Gastrocnemius medialis (tissue), 4 donors: ENCODE data around the gene SUOX. TPM values are rescaled to one million over a fixed set of nuclear protein-coding genes. Genes with fewer than 3 reads are reported as not detected.
"Not testable (repeated sequence)": the region's sequence is repeated elsewhere in the genome, so short reads cannot be mapped to it uniquely, and the experiment has no call there.

ENCODE experiments used
- ATAC-seq, 2 donors: fragments of 150-250 bp; one replicate each; pipeline ENCODE4 v1.9.1; 2016
- DNase-seq, 2 donors: peaks; one replicate each; pipeline ENCODE4 v3.0.0-alpha.2; 2019
- H3K27ac ChIP-seq, 4 donors: fragments of 200-600 bp; sonication (generic); 1 replicate in 1 of 4; 2 replicates in 3 of 4; pipeline ENCODE4 v1.5.1; 2016 to 2018; ENCODE audit warnings: mild to moderate bottlenecking in 2 of 4, moderate library complexity in 1 of 4
- H3K27me3 ChIP-seq, 3 donors: fragments of 200-600 bp; sonication (generic) in 2 of 3; 1 replicate in 1 of 3; 2 replicates in 2 of 3; pipeline versions ENCODE4 v1.5.1 to v1.6.0; 2016 to 2019; ENCODE audit warnings: mild to moderate bottlenecking in 1 of 3, moderate library complexity in 1 of 3
- H3K36me3 ChIP-seq, 2 donors: fragments of 200-600 bp; sonication (generic) in 1 of 2; one replicate each; pipeline ENCODE4 v1.5.1; 2017 to 2018
- H3K4me1 ChIP-seq, 2 donors: fragments of 200-600 bp; sonication (generic) in 1 of 2; one replicate each; pipeline ENCODE4 v1.5.1; 2016 to 2017; ENCODE audit warnings: mild to moderate bottlenecking in 2 of 2
- H3K4me3 ChIP-seq, 4 donors: fragments of 200-600 bp; sonication (generic) in 3 of 4; 1 replicate in 1 of 4; 2 replicates in 3 of 4; pipeline ENCODE4 v1.5.1; 2016 to 2019; ENCODE audit warnings: mild to moderate bottlenecking in 2 of 4
- H3K9me3 ChIP-seq, 3 donors: fragments of 200-600 bp; sonication (generic) in 2 of 3; 1 replicate in 1 of 3; 2 replicates in 2 of 3; pipeline ENCODE4 v1.5.1; 2016 to 2019
- CTCF ChIP-seq, 5 experiments: fragments of 450-650 bp in 3 of 5; fragments of 200-600 bp in 2 of 5; sonication (generic) in 2 of 5; IDR thresholded peaks in 4 of 5; conservative IDR thresholded peaks in 1 of 5; 1 replicate in 4 of 5; 2 replicates in 1 of 5; pipeline ENCODE4 v1.5.1; 2016 to 2019; ENCODE audit warnings: antibody characterized with exemption in 5 of 5, mild to moderate bottlenecking in 3 of 5, moderate library complexity in 3 of 5
- POLR2A ChIP-seq, 2 donors: fragments of 450-650 bp; IDR thresholded peaks; one replicate each; pipeline ENCODE4 v1.6.1; 2017; ENCODE audit warnings: antibody characterized with exemption in 2 of 2, mild to moderate bottlenecking in 2 of 2, moderate library complexity in 2 of 2
- in situ Hi-C, 4 donors: fragments of 200-750 bp; cut with MboI; loops; one replicate each; pipeline versions ENCODE4 v1.15.0 to v1.8.0; 2017; ENCODE audit warnings: low sequenced_read_pairs in 4 of 4
- intact Hi-C: fragments of 100-400 bp; cut with DNase I; formaldehyde crosslinking; loops from one replicate; pipeline ENCODE4 v1.15.1; 2023; ENCODE audit warnings: low total_unique reads
- total RNA-seq, 4 donors: library from RNA; depleted of rRNA; stranded (reverse); fragments of >200 nt; gene quantifications; one replicate each; pipeline versions ENCODE4 v1.1.0 to v1.2.3, GENCODE V29; 2016

The SUOX gene
- total RNA-seq, 4 donors from 2014 or later: 10.1 to 28.1 (median 18.9) TPM

DNA sequence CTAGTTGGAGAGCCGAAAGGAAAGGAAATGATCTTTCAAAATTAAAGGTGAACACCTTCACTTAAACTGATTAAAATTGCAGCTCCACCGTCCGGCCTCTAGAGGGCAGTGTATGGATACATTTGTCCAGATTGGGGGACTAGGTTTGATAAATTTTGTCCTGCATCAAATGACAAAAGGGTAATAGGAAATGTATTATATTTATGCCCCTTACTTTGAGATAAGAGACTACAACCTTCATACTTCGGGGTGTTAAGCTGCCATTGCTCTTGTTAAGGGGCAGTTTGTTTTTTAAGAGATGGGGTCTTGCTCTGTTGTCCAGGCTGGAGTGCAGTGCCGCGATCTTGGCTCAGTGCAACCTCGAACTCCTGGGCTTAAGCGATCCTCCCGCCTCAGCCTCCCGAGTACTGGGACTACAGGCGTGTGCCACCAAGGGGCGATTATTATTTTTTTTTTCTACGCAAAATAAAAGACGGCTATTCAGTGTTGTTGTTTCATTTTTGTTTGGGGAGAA is 818 bp upstream of the SUOX start:
- Histone ChIP-seq H3K36me3 (peaks cover 5 to 38% of the 10 kb centered on the region in 2 donors), H3K27ac (peak overlapping the region; percentile 83 to 96 (median 90)), H3K9me3 (no peaks in the 10 kb centered on the region), H3K4me3 (peak overlapping the region; percentile 66 to 83 (median 77)), H3K4me1 (peaks cover 12 to 14% of the 10 kb centered on the region in 2 donors), H3K27me3 (no peaks in the 10 kb centered on the region)
- TF ChIP-seq POLR2A (IDR thresholded peaks at IDR 0.05): no peak
- peak; percentile 72 to 85 (median 74) for TF ChIP-seq CTCF (IDR thresholded peaks at IDR 0.05 in 4 of 5, conservative IDR thresholded peaks at IDR 0.05 in 1 of 5)
- ATAC-seq (peak; percentile 40 to 50), DNase-seq (peak in 1 of 2 donors; percentile 46)
- in situ Hi-C loops: loop anchor here in 1 of 4 donors (5.0 kb wide), 1 partner anchor 46 kb away; the partner anchor contains the start of gene RPS26
- intact Hi-C loops: loop anchor here (1.0 to 5.0 kb wide), 2 partner anchors 45 to 106 kb away; partner anchors contain the start of genes PA2G4 and RPS26

DNA sequence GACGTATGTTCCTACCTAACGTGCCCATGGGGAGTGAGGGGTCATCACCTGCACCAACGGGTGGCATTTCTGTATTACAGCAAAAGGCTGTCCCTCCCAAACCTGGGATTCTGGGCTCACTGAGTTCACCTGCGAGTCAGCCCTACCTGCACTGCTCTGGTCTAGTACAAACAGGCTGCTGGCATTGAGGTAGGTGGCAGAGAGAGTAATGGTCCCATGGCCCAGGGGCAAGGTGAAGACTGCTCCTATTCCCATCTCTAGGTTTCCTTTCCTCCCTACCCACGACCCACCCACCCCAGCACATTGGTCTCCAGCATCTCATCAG is 421 bp downstream of the SUOX start:
- Histone ChIP-seq H3K27me3 (no peaks in the 10 kb centered on the region), H3K27ac (peak overlapping the region; percentile 83 to 96 (median 90)), H3K36me3 (peaks cover 0 to 33% of the 10 kb centered on the region in 2 donors), H3K4me3 (peak overlapping the region; percentile 66 to 83 (median 77)), H3K4me1 (peaks cover 12 to 14% of the 10 kb centered on the region in 2 donors), H3K9me3 (no peaks in the 10 kb centered on the region)
- DNase-seq: no peak
- intact Hi-C loops (loop anchor here (1.0 to 5.0 kb wide), 3 partner anchors 10 to 105 kb away; partner anchors contain the start of genes PA2G4 and RAB5B), in situ Hi-C loops (loop anchor here in 1 of 4 donors (5.0 kb wide), 1 partner anchor 45 kb away; the partner anchor contains the start of gene RPS26)
- peak in 1 of 2 donors; percentile 1 for ATAC-seq
- TF ChIP-seq CTCF (IDR thresholded peaks at IDR 0.05 in 4 of 5, conservative IDR thresholded peaks at IDR 0.05 in 1 of 5): no peak
- TF ChIP-seq POLR2A (IDR thresholded peaks at IDR 0.05): no peak

- DNase-seq, H3K9me3 ChIP-seq, H3K27me3 ChIP-seq, H3K27ac ChIP-seq, H3K4me3 ChIP-seq, ATAC-seq: not testable (repeated sequence)
- in situ Hi-C loops: loop anchor here in 1 of 4 donors (5.0 kb wide), 1 partner anchor 43 kb away; the partner anchor contains the start of gene RPS26
- Histone ChIP-seq H3K36me3 (peaks cover 0 to 14% of the 10 kb centered on the region in 2 donors), H3K4me1 (peaks cover 12 to 14% of the 10 kb centered on the region in 2 donors)
- intact Hi-C loops: loop anchor here (5.0 kb wide), 1 partner anchor 103 kb away; the partner anchor contains the start of gene PA2G4
Observed at GRCh38 chr12:55999522-55999921, 2.4 kb downstream of the SUOX start.

DNA sequence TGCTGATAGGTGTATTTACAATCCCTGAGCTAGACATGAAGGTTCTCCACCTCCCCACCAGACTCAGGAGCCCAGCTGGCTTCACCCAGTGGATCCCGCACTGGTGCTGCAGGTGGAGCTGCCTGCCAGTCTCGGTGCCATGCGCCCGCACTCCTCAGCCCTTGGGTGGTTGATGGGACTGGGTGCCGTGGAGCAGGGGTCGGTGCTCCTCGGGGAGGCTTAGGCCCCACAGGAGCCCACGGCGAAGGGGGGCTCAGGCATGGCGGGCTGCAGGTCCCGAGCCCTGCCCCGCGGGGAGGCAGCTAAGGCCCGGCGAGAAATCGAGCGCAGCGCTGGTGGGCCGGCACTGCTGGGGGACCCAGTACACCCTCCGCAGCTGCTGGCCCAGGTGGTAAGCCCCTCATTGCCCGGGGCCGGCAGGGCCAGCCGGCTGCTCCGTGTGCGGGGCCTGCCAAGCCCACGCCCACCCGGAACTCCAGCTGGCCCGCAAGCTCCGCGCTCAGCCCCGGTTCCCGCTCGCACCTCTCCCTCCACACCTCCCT is 3.0 kb downstream of the SUOX start:
- peak overlapping the region; percentile 61 to 79 (median 66) for H3K27ac ChIP-seq
- ATAC-seq, H3K36me3 ChIP-seq, H3K27me3 ChIP-seq, H3K9me3 ChIP-seq, H3K4me3 ChIP-seq, DNase-seq: not testable (repeated sequence)
- in situ Hi-C loops (loop anchor here in 1 of 4 donors (5.0 kb wide), 1 partner anchor 42 kb away; the partner anchor contains the start of gene RPS26), intact Hi-C loops (loop anchor here (5.0 kb wide), 1 partner anchor 102 kb away; the partner anchor contains the start of gene PA2G4)
- H3K4me1 ChIP-seq: peaks cover 12 to 14% of the 10 kb centered on the region in 2 donors

DNA sequence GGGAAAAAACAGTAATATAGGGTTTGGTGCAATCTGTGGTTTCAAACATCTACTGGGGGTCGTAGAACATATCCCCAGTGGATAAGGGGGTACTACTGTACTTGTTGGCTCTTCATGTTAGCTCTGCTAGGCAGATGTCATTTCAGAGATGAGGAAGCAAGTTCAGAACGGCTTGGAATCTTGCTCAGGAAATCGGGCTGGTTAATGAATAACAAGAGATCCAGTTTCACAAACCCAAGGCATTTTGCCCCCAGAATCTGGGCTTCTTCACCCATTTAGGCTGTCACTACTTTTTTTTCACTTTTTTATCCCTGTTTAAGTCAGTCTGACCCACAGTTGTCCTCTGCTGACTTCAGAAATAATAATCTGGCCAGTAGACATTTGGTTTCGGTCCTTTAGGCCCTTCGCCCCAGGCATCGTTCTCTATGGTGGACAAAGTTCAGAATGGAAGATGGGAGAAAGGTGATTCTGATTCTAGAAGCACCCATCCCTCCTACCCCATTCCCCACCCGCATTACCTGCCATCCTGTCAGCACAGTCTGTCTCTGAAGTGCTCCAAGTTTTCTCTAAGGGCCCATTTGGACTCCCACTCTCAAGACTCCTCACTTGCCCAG is 4.5 kb downstream of the SUOX start:
- intact Hi-C loops: no loop called here
- DNase-seq (no peak), ATAC-seq (no peak)
- peaks cover 0 to 8% of the 10 kb centered on the region in 2 donors for H3K36me3 ChIP-seq
- H3K27ac ChIP-seq: peak overlapping the region; percentile 61 to 79 (median 66)
- TF ChIP-seq CTCF (IDR thresholded peaks at IDR 0.05 in 4 of 5, conservative IDR thresholded peaks at IDR 0.05 in 1 of 5) (no peak), POLR2A (IDR thresholded peaks at IDR 0.05) (no peak)
- H3K9me3 ChIP-seq: no peaks in the 10 kb centered on the region
- H3K4me3 ChIP-seq: no peak overlapping the region
- H3K4me1 ChIP-seq: peaks cover 8 to 14% of the 10 kb centered on the region in 2 donors
- no peaks in the 10 kb centered on the region for H3K27me3 ChIP-seq
- in situ Hi-C loops: no loop called here

DNA sequence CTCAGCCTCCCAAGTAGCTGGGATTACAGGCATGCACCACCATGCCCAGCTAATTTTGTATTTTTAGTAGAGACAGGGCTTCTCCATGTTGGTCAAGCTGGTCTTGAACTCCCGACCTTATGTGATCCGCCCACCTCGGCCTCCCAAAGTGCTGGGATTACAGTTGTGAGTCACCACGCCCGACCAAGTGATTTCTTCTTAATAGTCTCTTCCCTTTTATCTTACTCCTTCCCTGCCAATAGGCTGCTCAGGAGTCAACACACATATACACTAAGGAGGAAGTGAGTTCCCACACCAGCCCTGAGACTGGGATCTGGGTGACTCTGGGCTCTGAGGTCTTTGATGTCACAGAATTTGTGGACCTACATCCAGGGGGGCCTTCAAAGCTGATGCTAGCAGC is 6.3 kb downstream of the SUOX start:
- in situ Hi-C loops, intact Hi-C loops: not testable (repeated sequence)

More for the DNA sequence above, 6.3 kb downstream of the SUOX start:
- not testable (repeated sequence) for H3K36me3 ChIP-seq, H3K9me3 ChIP-seq, H3K27me3 ChIP-seq, H3K27ac ChIP-seq, DNase-seq, ATAC-seq, H3K4me3 ChIP-seq
- H3K4me1 ChIP-seq: peaks cover 6 to 12% of the 10 kb centered on the region in 2 donors
